IMR-90 (cell line): ENCODE results near the gene CNIH2. TPM values are rescaled to one million over a fixed set of nuclear protein-coding genes. Genes with fewer than 3 reads are reported as not detected.

Source experiments
- ATAC-seq: fragments of 200-7000 bp; cut with Tn5 transposase; 2 replicates; pipeline ENCODE4 v1.9.1; 2020; ENCODE audit warnings: low read depth, mild to moderate bottlenecking, moderate library complexity
- BruUV-seq: library from RNA; stranded (reverse); fragments of 400-500 nt; replicated peaks from 2 replicates; lab custom pipeline; 2021; lab: Mats Ljungman, UMichigan
- CTCF ChIA-PET: fragments of 300-600 bp; formaldehyde crosslinking; extraction: SDS; loops from one replicate; lab custom pipeline; 2021; ENCODE audit warnings: antibody characterized with exemption; lab: Yijun Ruan, JAX
- POLR2A ChIA-PET: fragments of 300-600 bp; sonication (Branson Sonifier 250); formaldehyde crosslinking; loops from one replicate; lab custom pipeline; 2022; ENCODE audit warnings: antibody characterized with exemption; ENCODE audit not compliant: unreplicated experiment; lab: Charles Lee
- DNase-seq: peaks from one replicate; pipeline ENCODE4 v3.0.0; 2013
- H2AFZ ChIP-seq: replicated peaks from 2 replicates; pipeline ENCODE3; 2013; ENCODE audit warnings: low read length, mild to moderate bottlenecking; ENCODE audit not compliant: poor library complexity
- H2AK5ac ChIP-seq: 2 replicates; pipeline ENCODE4 v1.6.1; 2013; ENCODE audit warnings: low read depth, low read length, inconsistent platforms
- H2AK9ac ChIP-seq: replicated peaks from 2 replicates; pipeline ENCODE3; 2013; ENCODE audit warnings: mild to moderate bottlenecking, low read depth, low read length, moderate library complexity; ENCODE audit not compliant: poor library complexity
- H2BK120ac ChIP-seq: 2 replicates; pipeline ENCODE4 v1.6.1; 2013; ENCODE audit warnings: low read depth, low read length, inconsistent platforms
- H2BK15ac ChIP-seq: 3 replicates; pipeline ENCODE4 v1.6.1; 2013; ENCODE audit warnings: low read depth, low read length, inconsistent platforms
- H2BK20ac ChIP-seq: 2 replicates; pipeline ENCODE4 v1.6.1; 2013; ENCODE audit warnings: low read depth, mild to moderate bottlenecking, inconsistent platforms, low read length, moderate library complexity
- H2BK5ac ChIP-seq: 2 replicates; pipeline ENCODE4 v1.6.1; 2013; ENCODE audit warnings: mild to moderate bottlenecking, low read depth, low read length, inconsistent platforms; ENCODE audit not compliant: poor library complexity, severe bottlenecking
- H3K14ac ChIP-seq: replicated peaks from 2 replicates; pipeline ENCODE4 v1.6.1; 2013; ENCODE audit warnings: low read depth, low read length, inconsistent platforms
- H3K18ac ChIP-seq: 2 replicates; pipeline ENCODE4 v1.6.1; 2013; ENCODE audit warnings: low read depth, low read length, control low read depth
- H3K23ac ChIP-seq: 2 replicates; pipeline ENCODE4 v1.6.1; 2013; ENCODE audit warnings: low read depth, low read length, inconsistent platforms
- H3K27ac ChIP-seq: 2 replicates; pipeline ENCODE4 v1.5.1; 2013; ENCODE audit warnings: mild to moderate bottlenecking, control low read depth, low read length; ENCODE audit not compliant: insufficient read depth
- H3K27me3 ChIP-seq: 2 replicates; pipeline ENCODE4 v1.6.1; 2013; ENCODE audit warnings: low read length; ENCODE audit not compliant: control insufficient read depth, insufficient read depth
- H3K36me3 ChIP-seq: 2 replicates; pipeline ENCODE4 v1.6.1; 2013; ENCODE audit warnings: low read length, mixed read lengths; ENCODE audit not compliant: control insufficient read depth, insufficient read depth
- H3K4ac ChIP-seq: 2 replicates; pipeline ENCODE4 v1.6.1; 2013; ENCODE audit warnings: low read depth, low read length, inconsistent platforms
- H3K4me1 ChIP-seq: 2 replicates; pipeline ENCODE4 v1.6.1; 2013; ENCODE audit warnings: low read length, mixed read lengths; ENCODE audit not compliant: control insufficient read depth, insufficient read depth
- H3K4me2 ChIP-seq: 2 replicates; pipeline ENCODE4 v1.6.1; 2013; ENCODE audit warnings: low read depth, mild to moderate bottlenecking, control low read depth, low read length, moderate library complexity
- H3K4me3 ChIP-seq: 2 replicates; pipeline ENCODE4 v1.5.1; 2013; ENCODE audit warnings: low read depth, mild to moderate bottlenecking, control low read depth, low read length, moderate library complexity; ENCODE audit not compliant: insufficient read depth
- H3K56ac ChIP-seq: 2 replicates; pipeline ENCODE4 v1.6.1; 2013; ENCODE audit warnings: low read length, inconsistent platforms; ENCODE audit not compliant: insufficient read depth; ENCODE audit errors: extremely low read depth
- H3K79me1 ChIP-seq, 2 experiments: 2 replicates each; pipeline ENCODE4 v1.6.1; 2013; ENCODE audit warnings: low read length in 2 of 2, inconsistent platforms in 1 of 2, low read depth in 1 of 2
- H3K9ac ChIP-seq: 2 replicates; pipeline ENCODE4 v1.6.1; 2013; ENCODE audit warnings: low read depth, low read length, control low read depth
- H3K9me1 ChIP-seq: 2 replicates; pipeline ENCODE4 v1.6.1; 2013; ENCODE audit warnings: low read length, inconsistent platforms; ENCODE audit not compliant: insufficient read depth
- H3K9me3 ChIP-seq: 2 replicates; pipeline ENCODE4 v1.6.1; 2013; ENCODE audit warnings: low read length; ENCODE audit not compliant: control insufficient read depth, insufficient read depth
- H4K20me1 ChIP-seq: 2 replicates; pipeline ENCODE4 v1.6.1; 2013; ENCODE audit warnings: low read length, inconsistent platforms; ENCODE audit not compliant: insufficient read depth
- H4K5ac ChIP-seq: 2 replicates; pipeline ENCODE4 v1.6.1; 2013; ENCODE audit warnings: mild to moderate bottlenecking, low read depth, low read length, control low read depth
- H4K8ac ChIP-seq, 2 experiments: 2 replicates each; pipeline ENCODE4 v1.6.1; 2013; ENCODE audit warnings: low read depth in 2 of 2, low read length in 2 of 2, control low read depth in 1 of 2, inconsistent platforms in 1 of 2
- H4K91ac ChIP-seq: 2 replicates; pipeline ENCODE4 v1.6.1; 2013; ENCODE audit warnings: low read depth, low read length, inconsistent platforms; ENCODE audit not compliant: insufficient read depth
- CEBPB ChIP-seq: IDR thresholded peaks from 2 replicates; pipeline ENCODE4 v1.6.1; 2012; ENCODE audit warnings: low read depth, low read length, improper control_type of control experiment
- CTCF ChIP-seq: conservative IDR thresholded peaks from 2 replicates; pipeline ENCODE4 v1.5.1; 2012; ENCODE audit warnings: mild to moderate bottlenecking, low read depth, low read length, improper control_type of control experiment
- NFE2L2 ChIP-seq: fragments of 150-350 bp; IDR thresholded peaks from 2 replicates; pipeline ENCODE4 v1.6.1; 2016; ENCODE audit warnings: low read depth, mild to moderate bottlenecking, low read length
- POLR2A ChIP-seq: IDR thresholded peaks from 2 replicates; pipeline ENCODE4 v1.6.1; 2012; ENCODE audit warnings: mild to moderate bottlenecking, low read depth, low read length
- RAD21 ChIP-seq: IDR thresholded peaks from 2 replicates; pipeline ENCODE4 v1.6.1; 2012; ENCODE audit warnings: low read length, improper control_type of control experiment
- RCOR1 ChIP-seq: IDR thresholded peaks from 2 replicates; pipeline ENCODE4 v1.6.1; 2012; ENCODE audit warnings: mild to moderate bottlenecking, low read length, improper control_type of control experiment; ENCODE audit not compliant: insufficient replicate concordance
- RFX5 ChIP-seq: IDR thresholded peaks from 2 replicates; pipeline ENCODE4 v1.8.0; 2012; ENCODE audit warnings: low read depth, mild to moderate bottlenecking, low read length, moderate library complexity
- WGBS, 2 experiments: methylation state at CpG; one replicate each; pipeline versions ENCODE4 v1.1.5 to v1.1.7; 2013; ENCODE audit warnings: missing lambda C conversion rate in 2 of 2; ENCODE audit not compliant: insufficient read length in 1 of 2; ENCODE audit errors: extremely low coverage in 2 of 2; 5-methylcytosine and 5-hydroxymethylcytosine counted together
- dilution Hi-C: fragments of 300-500 bp; cut with HindIII; formaldehyde crosslinking; loops from one replicate; pipeline ENCODE4 v1.14.3; 2018; ENCODE audit warnings: low sequenced_read_pairs; ENCODE audit not compliant: unreplicated experiment
- in situ Hi-C: fragments of 300-500 bp; cut with MboI; formaldehyde crosslinking; loops from 3 replicates; pipeline ENCODE4 v1.14.3; 2019; ENCODE audit warnings: low sequenced_read_pairs, inconsistent platforms, mixed read lengths
- intact Hi-C: fragments of 100-400 bp; cut with micrococcal nuclease; formaldehyde crosslinking; loops from 2 replicates; pipeline ENCODE4 v1.10.0; 2022
- polyA plus RNA-seq, 3 experiments: library from polyadenylated mRNA; depleted of rRNA; stranded (reverse); fragments of >200 nt; gene quantifications; 2 replicates each; pipeline ENCODE4 v1.2.3, GENCODE V29; 2012; ENCODE audit warnings: low replicate concordance in 1 of 3
- total RNA-seq: library from RNA; depleted of rRNA; stranded (reverse); fragments of >200 nt; gene quantifications from 2 replicates; pipeline ENCODE4 v1.2.3, GENCODE V29; 2012
- TF ChIP-seq, protein P1 (sequence below): fragments of 150-350 bp; IDR thresholded peaks from 2 replicates; pipeline ENCODE4 v1.6.1; 2016; ENCODE audit warnings: low read depth, mild to moderate bottlenecking, low read length, moderate library complexity, borderline replicate concordance

CNIH2 gene
- total and polyA plus RNA-seq, 2 of the 4 experiments (the other 2 are of a cell fraction): 0.54 to 3.4 TPM

GRCh38 chr11:66242095-66242765 lies 35.7 kb upstream of the CNIH2 start:
- in situ Hi-C loops: no loop called here
- Histone ChIP-seq H3K9me1 (no peaks in the 10 kb centered on the region), H3K9ac (no peak overlapping the region), H2AK5ac (no peak overlapping the region), H3K4me3 (no peak overlapping the region), H4K20me1 (no peaks in the 10 kb centered on the region), H3K4ac (no peak overlapping the region), H3K4me1 (no peaks in the 10 kb centered on the region), H3K9me3 (no peaks in the 10 kb centered on the region), H3K18ac (no peak overlapping the region), H3K56ac (no peak overlapping the region), H3K14ac (no peak overlapping the region), H3K27ac (no peak overlapping the region), H2BK5ac (no peak overlapping the region), H2AK9ac (no peak overlapping the region), H2AFZ (no peak overlapping the region), H4K5ac (no peak overlapping the region), H4K91ac (no peak overlapping the region), H4K8ac (no peak overlapping the region), H2BK120ac (no peak overlapping the region), H3K36me3 (peaks cover 52% of the 10 kb centered on the region), H3K79me1 (no peaks in the 10 kb centered on the region; a peak in 1 of 4 replicates), H3K27me3 (no peaks in the 10 kb centered on the region), H3K23ac (no peak overlapping the region), H3K4me2 (no peak overlapping the region), H2BK20ac (no peak overlapping the region), H2BK15ac (no peak overlapping the region)
- dilution Hi-C loops: no loop called here
- CTCF ChIA-PET: no interaction called here
- TF ChIP-seq RFX5: no peak
- TF ChIP-seq, protein P1, sequence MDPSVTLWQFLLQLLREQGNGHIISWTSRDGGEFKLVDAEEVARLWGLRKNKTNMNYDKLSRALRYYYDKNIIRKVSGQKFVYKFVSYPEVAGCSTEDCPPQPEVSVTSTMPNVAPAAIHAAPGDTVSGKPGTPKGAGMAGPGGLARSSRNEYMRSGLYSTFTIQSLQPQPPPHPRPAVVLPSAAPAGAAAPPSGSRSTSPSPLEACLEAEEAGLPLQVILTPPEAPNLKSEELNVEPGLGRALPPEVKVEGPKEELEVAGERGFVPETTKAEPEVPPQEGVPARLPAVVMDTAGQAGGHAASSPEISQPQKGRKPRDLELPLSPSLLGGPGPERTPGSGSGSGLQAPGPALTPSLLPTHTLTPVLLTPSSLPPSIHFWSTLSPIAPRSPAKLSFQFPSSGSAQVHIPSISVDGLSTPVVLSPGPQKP: no peak
- TF ChIP-seq POLR2A: no peak
- TF ChIP-seq CTCF: no peak
- TF ChIP-seq RAD21: no peak
- TF ChIP-seq NFE2L2: no peak
- no peak for TF ChIP-seq RCOR1
- no peak for TF ChIP-seq CEBPB
- POLR2A ChIA-PET: no interaction called here
- BruUV-seq: no TSS peak
- DNase-seq (no peak), ATAC-seq (no peak)
- intact Hi-C loops: no loop called here
- WGBS, 2 experiments: 88% methylated on average over 8 of the region's 14 CpGs; no CpG with 5 or more reads in 1 of the 2 experiments
